KOPT-K1 (cell line): Measurements from ENCODE around the gene FANCB.

Experiments used
- H3K27ac ChIP-seq: fragments of 200-600 bp; sonication (generic); 2 replicates; pipeline ENCODE4 v1.5.1; 2016; ENCODE audit warnings: antibody characterized with exemption, mild to moderate bottlenecking, low read depth, low read length; ENCODE audit not compliant: poor library complexity, severe bottlenecking
- H3K36me3 ChIP-seq: fragments of 200-600 bp; sonication (generic); 2 replicates; pipeline ENCODE4 v1.5.1; 2017; ENCODE audit warnings: antibody characterized with exemption, mild to moderate bottlenecking, low read length, moderate library complexity; ENCODE audit not compliant: insufficient read depth
- H3K9me3 ChIP-seq: fragments of 200-600 bp; sonication (generic); 2 replicates; pipeline ENCODE4 v1.5.1; 2017; ENCODE audit warnings: antibody characterized with exemption, low read length, mild to moderate bottlenecking; ENCODE audit not compliant: insufficient read depth, poor library complexity, severe bottlenecking

The FANCB gene

DNA sequence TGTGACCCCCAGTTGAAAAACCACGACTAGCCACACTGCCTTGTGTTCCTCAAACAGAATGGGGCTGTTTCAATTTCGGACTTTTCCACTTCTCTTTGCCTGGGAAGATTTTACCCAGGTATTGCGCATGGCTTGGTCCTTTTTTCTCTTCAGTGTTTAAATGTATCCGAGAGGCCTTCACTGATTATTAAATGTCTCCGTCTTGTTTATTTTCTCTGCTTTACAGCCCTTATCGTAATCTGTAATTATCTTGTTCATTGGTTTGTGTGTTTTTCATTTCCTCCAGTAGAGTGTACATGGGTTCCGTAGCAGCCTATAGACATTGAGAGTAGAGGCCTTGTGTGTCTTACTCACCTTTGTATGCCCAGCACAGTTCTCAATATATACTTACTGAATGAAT is 2.8 kb upstream of the FANCB start:
- no peak overlapping the region for H3K27ac ChIP-seq
- no peaks in the 10 kb centered on the region for H3K9me3 ChIP-seq
- no peaks in the 10 kb centered on the region for H3K36me3 ChIP-seq

DNA sequence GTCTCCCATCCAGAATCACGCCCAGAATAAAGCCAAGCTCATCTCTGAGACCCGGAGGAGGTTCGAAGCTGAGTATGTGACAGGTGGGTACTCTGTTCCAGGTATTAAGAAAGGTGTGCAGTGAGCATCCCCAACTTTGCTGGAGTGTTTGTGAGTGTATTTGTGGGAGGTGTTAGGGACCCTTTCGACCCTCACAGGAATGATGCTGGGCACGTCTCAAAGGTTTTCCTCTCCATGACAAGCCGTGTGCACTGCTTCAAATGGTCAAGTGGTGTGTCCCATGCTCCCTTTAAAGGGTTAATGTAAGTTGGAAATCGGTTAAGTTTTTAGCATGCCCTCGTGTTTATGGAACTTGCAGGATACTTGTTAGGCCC is 794 bp upstream of the FANCB start:
- Histone ChIP-seq H3K36me3 (peaks cover 2% of the 10 kb centered on the region), H3K9me3 (no peaks in the 10 kb centered on the region), H3K27ac (peak overlapping the region; percentile 68)

DNA sequence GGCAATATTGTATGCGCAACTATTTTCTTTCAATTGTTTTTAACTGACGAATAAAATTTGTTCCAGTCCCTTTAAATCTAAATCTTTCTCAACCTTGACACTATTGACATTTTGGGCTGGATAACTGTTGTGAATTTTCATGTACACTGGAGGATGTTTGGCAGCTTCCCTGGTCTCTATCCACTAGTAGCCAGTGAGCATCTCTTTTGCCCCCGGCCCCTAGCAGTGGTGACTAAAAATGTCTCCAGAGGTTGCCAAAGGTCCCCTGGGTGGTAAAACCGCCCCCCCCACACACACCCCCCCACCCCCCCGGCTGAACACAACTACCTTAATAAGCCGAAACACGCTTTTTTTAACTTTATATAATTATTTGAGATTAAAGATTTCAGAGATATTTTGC is 514 bp downstream of the FANCB start:
- Histone ChIP-seq H3K27ac (peak overlapping the region; percentile 67), H3K36me3 (peaks cover 15% of the 10 kb centered on the region), H3K9me3 (peaks cover 9% of the 10 kb centered on the region)

DNA sequence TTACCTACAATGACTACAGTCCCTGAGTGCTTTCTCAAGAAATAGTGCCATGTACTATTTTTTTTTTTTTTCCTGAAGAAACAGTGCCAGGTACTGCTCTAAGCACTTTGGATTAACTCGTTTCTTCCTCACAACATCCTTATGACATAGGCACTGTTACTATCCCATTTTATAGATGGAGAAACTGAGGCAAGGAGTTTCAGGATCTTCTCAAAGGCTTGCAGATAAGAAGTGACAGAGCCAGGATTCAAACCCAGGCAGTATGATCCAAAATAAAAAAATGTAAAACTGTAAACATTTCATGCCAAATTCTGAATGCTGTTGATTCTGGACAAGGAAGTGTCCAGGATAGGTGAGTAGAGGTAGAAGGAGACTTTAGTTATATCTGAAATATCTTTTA is 1.1 kb downstream of the FANCB start:
- H3K36me3 ChIP-seq, result peaks cover 21% of the 10 kb centered on the region
- H3K27ac ChIP-seq, result no peak overlapping the region
- H3K9me3 ChIP-seq, result peaks cover 15% of the 10 kb centered on the region

- H3K27ac ChIP-seq, result no peak overlapping the region
- peaks cover 18% of the 10 kb centered on the region for H3K9me3 ChIP-seq
- H3K36me3 ChIP-seq, result peaks cover 46% of the 10 kb centered on the region
Measured at GRCh38 chrX:14865201-14865600, 7.7 kb downstream of the FANCB start.

DNA sequence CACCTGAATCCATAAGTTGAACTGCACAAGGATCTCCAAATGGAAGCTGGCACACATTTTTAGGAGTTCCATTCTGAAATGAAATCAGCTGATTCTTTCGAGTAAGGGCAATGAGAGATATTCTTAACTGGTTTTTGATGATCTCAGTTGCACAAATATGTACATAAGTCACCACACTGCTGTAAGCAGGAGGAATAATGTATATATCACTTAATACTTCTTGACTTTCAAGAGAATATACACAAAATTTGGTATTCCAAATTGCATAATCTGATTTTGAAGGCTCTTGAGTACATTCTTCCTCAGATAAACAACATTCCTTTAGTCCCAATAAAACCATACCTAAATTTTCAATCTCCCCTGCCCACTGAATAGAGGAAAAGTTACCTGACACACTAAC is 8.2 kb downstream of the FANCB start:
- H3K27ac ChIP-seq, result no peak overlapping the region
- peaks cover 46% of the 10 kb centered on the region for H3K36me3 ChIP-seq

DNA sequence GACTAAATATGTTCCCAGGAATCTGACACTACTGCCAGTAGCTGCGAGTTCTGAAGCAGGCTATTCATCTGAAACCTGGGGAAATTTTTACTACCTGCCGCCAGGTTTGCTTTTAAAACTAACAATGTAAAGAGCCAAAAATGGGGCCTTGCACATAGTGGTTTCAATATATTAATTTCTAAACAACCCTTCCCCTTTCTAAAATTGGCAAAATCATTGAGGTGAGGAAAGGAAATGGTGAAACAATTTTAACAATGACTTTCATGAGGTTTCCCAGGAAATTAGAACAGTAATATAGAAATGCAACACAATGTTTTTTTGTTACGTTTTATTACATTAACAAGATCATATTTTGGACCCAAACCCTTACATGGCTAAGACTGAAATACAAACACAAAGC is 21.3 kb downstream of the FANCB start:
- no peaks in the 10 kb centered on the region for H3K9me3 ChIP-seq
- no peak overlapping the region for H3K27ac ChIP-seq
- peaks cover 20% of the 10 kb centered on the region for H3K36me3 ChIP-seq

More for the DNA sequence above, 8.2 kb downstream of the FANCB start:
- H3K9me3 ChIP-seq, result peaks cover 18% of the 10 kb centered on the region

DNA sequence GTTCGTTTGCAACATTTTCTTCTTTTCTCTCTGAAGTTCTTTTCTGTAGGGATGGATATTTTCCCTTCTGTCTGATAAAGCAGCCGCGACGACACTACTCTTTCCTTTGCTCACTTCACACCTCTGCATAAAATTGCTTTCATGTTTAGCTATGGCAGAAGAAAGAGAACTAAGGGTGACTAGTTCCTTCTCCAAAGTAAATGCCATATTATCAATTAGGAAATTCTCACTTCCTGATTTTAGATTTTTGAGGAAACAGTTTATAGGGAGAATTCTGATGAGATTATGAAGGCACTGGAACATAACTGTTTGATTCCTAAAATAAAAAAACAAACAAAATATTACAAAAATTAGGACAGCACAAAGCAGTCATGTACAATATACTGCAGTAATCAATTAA is 29.2 kb downstream of the FANCB start:
- Histone ChIP-seq H3K27ac (no peak overlapping the region), H3K9me3 (no peaks in the 10 kb centered on the region), H3K36me3 (peaks cover 52% of the 10 kb centered on the region)

GRCh38 chrX:14837155-14837554 is 35.7 kb downstream of the FANCB start:
- H3K27ac ChIP-seq, result no peak overlapping the region
- H3K36me3 ChIP-seq, result peaks cover 42% of the 10 kb centered on the region

GRCh38 chrX:14832586-14832985 is 40.3 kb downstream of the FANCB start:
- peaks cover 10% of the 10 kb centered on the region; the same call in 1 of the 2 replicates for H3K36me3 ChIP-seq
- H3K27ac ChIP-seq, result no peak overlapping the region
- H3K9me3 ChIP-seq, result no peaks in the 10 kb centered on the region

More at GRCh38 chrX:14837155-14837554, 35.7 kb downstream of the FANCB start:
- no peaks in the 10 kb centered on the region for H3K9me3 ChIP-seq

DNA sequence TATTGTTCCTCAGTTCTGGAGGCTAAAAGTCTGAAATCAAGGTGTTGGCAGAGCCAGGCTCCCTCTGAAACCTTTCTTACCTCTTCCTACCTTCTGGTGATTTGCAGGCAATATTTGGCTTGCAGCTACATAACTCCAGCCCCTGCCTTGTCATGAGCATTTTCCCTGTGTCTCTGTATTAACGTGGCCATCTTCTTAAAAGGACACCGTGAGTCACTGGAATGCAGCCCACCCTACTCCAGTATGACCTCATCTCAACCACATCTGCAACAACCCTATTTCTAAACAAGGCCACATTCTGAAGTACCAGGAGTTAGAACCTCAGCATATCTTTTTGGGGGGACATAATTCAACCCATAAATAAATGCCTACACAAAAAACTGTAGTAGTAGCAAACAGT is 40.7 kb downstream of the FANCB start:
- no peaks in the 10 kb centered on the region for H3K9me3 ChIP-seq
- peaks cover 10% of the 10 kb centered on the region; the same call in 1 of the 2 replicates for H3K36me3 ChIP-seq
- no peak overlapping the region for H3K27ac ChIP-seq

- no peaks in the 10 kb centered on the region for H3K36me3 ChIP-seq
- H3K27ac ChIP-seq, result no peak overlapping the region
Measured at GRCh38 chrX:14829643-14830042, 43.2 kb downstream of the FANCB start.

DNA sequence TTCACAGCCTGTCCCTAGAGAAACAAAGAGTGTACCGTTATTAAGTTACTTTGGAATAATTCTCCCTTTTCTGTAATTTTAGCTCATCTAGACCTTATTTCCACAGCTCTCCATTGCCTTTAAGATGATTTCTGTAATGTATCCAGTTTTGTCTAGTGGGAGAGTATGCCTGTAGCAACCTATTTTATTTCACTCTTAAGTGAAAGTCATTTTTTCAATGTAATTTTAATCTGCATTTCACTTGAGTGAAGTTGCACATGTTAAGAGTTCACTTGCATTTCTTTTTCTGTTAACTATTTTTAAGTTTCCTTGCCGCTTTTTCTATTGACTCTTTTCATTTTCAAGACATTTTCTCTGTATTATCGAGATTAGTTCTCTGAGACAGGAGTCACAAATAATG is 46.5 kb downstream of the FANCB start:
- no peaks in the 10 kb centered on the region for H3K9me3 ChIP-seq
- no peaks in the 10 kb centered on the region for H3K36me3 ChIP-seq
- H3K27ac ChIP-seq, result no peak overlapping the region

More at GRCh38 chrX:14829643-14830042, 43.2 kb downstream of the FANCB start:
- no peaks in the 10 kb centered on the region for H3K9me3 ChIP-seq

- Histone ChIP-seq H3K9me3 (no peaks in the 10 kb centered on the region), H3K36me3 (no peaks in the 10 kb centered on the region), H3K27ac (no peak overlapping the region)
Measured at GRCh38 chrX:14825851-14826250, 47.0 kb downstream of the FANCB start.

DNA sequence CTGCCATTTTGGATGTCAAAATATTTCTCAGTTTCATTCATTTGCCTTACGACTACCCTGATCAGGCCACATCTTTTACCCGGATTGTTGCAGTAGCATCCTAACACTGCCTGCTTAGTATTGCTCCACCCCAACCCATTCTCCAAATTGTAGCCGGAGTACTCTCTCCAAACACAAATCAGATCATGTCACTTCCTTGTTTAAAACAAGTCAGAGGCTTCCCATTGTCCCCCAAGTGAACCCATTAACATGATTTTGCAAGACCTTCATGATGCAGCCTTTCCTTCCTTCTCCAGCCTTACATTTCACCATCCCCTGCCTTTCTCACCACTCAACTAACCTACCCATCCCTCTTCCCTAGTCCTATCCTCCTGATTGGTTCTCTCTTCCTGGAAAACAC is 53.1 kb downstream of the FANCB start:
- H3K27ac ChIP-seq, result no peak overlapping the region
- no peaks in the 10 kb centered on the region for H3K36me3 ChIP-seq
- H3K9me3 ChIP-seq, result no peaks in the 10 kb centered on the region

DNA sequence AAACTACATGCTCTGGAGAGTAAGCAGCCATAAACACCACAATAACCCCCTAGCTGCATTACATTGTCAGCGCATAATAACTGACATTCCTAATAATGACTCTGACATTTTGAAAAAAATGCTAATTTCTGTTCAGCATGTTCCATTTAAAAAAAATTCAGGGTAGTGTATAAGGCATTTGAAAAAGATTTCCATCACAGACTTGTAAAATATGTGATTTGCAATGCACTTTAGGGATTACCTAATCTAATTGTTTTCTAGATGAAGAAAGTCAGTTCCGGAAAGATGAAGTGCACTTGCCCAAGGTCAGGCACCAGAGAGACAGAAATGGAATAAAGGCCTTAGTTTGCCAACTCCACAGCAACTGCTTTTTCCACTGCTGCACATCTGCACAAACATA is 55.3 kb downstream of the FANCB start:
- no peaks in the 10 kb centered on the region for H3K36me3 ChIP-seq
- no peaks in the 10 kb centered on the region for H3K9me3 ChIP-seq

More for the DNA sequence above, 55.3 kb downstream of the FANCB start:
- H3K27ac ChIP-seq, result no peak overlapping the region
